Activated CD4-positive, alpha-beta T cell treated with anti-CD3 and anti-CD28 coated beads, Interleukin-2, amount 50 U/mL, for 48 hours (primary cell): ENCODE data around the gene PROSER3.
A peak's percentile ranks its signal among the peaks of the same experiment; 100 is the strongest.

ENCODE experiments used
- DNase-seq, 2 experiments: peaks; one replicate each; pipeline ENCODE4 v3.0.0-alpha.2; 2020

The PROSER3 gene

GRCh38 chr19:35739275-35740107, 18.5 kb upstream of the PROSER3 start:
- no peak for DNase-seq

GRCh38 chr19:35740108-35740422, 17.9 kb upstream of the PROSER3 start:
- DNase-seq = no peak

GRCh38 chr19:35740423-35741202, 17.4 kb upstream of the PROSER3 start:
- DNase-seq = peak; percentile 98

GRCh38 chr19:35741203-35741515, 16.8 kb upstream of the PROSER3 start:
- no peak for DNase-seq

- DNase-seq = peak; percentile 74 to 81
Measured at GRCh38 chr19:35742121-35742724, 15.8 kb upstream of the PROSER3 start, which contains the start of gene IGFLR1. TSS of gene IGFLR1 (minus strand) at chr19:35742452. CDS start at chr19:35741180, 1,272 bp downstream.

GRCh38 chr19:35743640-35744429, 14.1 kb upstream of the PROSER3 start:
- DNase-seq = no peak

GRCh38 chr19:35744430-35745327, 13.3 kb upstream of the PROSER3 start:
- peak; percentile 94 to 96 for DNase-seq

- DNase-seq = peak; percentile 92 to 95
Measured at GRCh38 chr19:35745328-35746086, 12.5 kb upstream of the PROSER3 start, which contains the start of the genes PSENEN and U2AF1L4. TSS of gene PSENEN (plus strand) at chr19:35745651. CDS start at chr19:35745931, 280 bp downstream. TSS of gene U2AF1L4 (minus strand) at chr19:35745418. CDS start at chr19:35745391, 27 bp downstream.

GRCh38 chr19:35746087-35746462, 11.9 kb upstream of the PROSER3 start:
- DNase-seq = no peak

GRCh38 chr19:35746531-35746930, 11.4 kb upstream of the PROSER3 start:
- no peak for DNase-seq

- peak; percentile 98 to 99 for DNase-seq
Measured at GRCh38 chr19:35748106-35749020, 9.6 kb upstream of the PROSER3 start, which contains the start of gene LIN37. TSS of gene LIN37 (plus strand) at chr19:35748576. CDS start at chr19:35748725, 149 bp downstream.

- no peak for DNase-seq
Measured at GRCh38 chr19:35750167-35750566, 7.8 kb upstream of the PROSER3 start.

- DNase-seq = no peak
Measured at GRCh38 chr19:35751839-35752745, 5.9 kb upstream of the PROSER3 start.

- DNase-seq = no peak
Measured at GRCh38 chr19:35752746-35753350, 5.1 kb upstream of the PROSER3 start.

GRCh38 chr19:35753634-35754369, 4.2 kb upstream of the PROSER3 start:
- no peak for DNase-seq

GRCh38 chr19:35754370-35755130, 3.4 kb upstream of the PROSER3 start:
- DNase-seq = no peak
